Fibroblast of gingiva (primary cell): ENCODE measurements around the gene SBNO1.
"Not testable (repeated sequence)": the region's sequence is repeated elsewhere in the genome, so short reads cannot be mapped to it uniquely, and the experiment has no call there.

ENCODE experiments used
- DNase-seq: peaks from one replicate; pipeline ENCODE4 v3.0.0-alpha.2; 2011; ENCODE audit warnings: low read depth

SBNO1 gene

GRCh38 chr12:123248996-123249741 lies 115.5 kb downstream of the SBNO1 start:
- not testable (repeated sequence) for DNase-seq

- not testable (repeated sequence) for DNase-seq
Measured at GRCh38 chr12:123248129-123248528, 116.5 kb downstream of the SBNO1 start.

- no peak for DNase-seq
Measured at GRCh38 chr12:123245678-123246077, 119.0 kb downstream of the SBNO1 start.

- DNase-seq, result no peak
Measured at GRCh38 chr12:123243671-123244262, 120.9 kb downstream of the SBNO1 start.

- no peak for DNase-seq
Measured at GRCh38 chr12:123242116-123242904, 122.3 kb downstream of the SBNO1 start.
